AG04450 (cell line): ENCODE measurements around the gene GTF2A2. TPM values are rescaled to one million over a fixed set of nuclear protein-coding genes. Genes with fewer than 3 reads are reported as not detected.

Source experiments
- CTCF ChIA-PET: fragments of 300-600, 350-600 bp; formaldehyde crosslinking; extraction: SDS; loops from one replicate; lab custom pipeline; 2022; ENCODE audit warnings: antibody characterized with exemption, inconsistent platforms; lab: Charles Lee
- POLR2A ChIA-PET: fragments of 350-600 bp; formaldehyde crosslinking; extraction: SDS; loops from one replicate; lab custom pipeline; 2021; ENCODE audit warnings: antibody characterized with exemption, inconsistent platforms; lab: Yijun Ruan, JAX
- DNase-seq: peaks from one replicate; pipeline ENCODE4 v3.0.0-alpha.2; 2011; ENCODE audit warnings: low read depth, low spot score
- H3K27ac ChIP-seq: one replicate; pipeline ENCODE4 v1.5.1; 2012; ENCODE audit warnings: low read depth, low read length, control low read depth
- H3K27me3 ChIP-seq: one replicate; pipeline ENCODE4 v1.6.0; 2012; ENCODE audit warnings: low read length; ENCODE audit not compliant: control insufficient read depth, insufficient read depth
- H3K4me3 ChIP-seq: 2 replicates; pipeline ENCODE4 v1.5.1; 2011; ENCODE audit warnings: mild to moderate bottlenecking, low read depth, low read length, control low read depth
- H3K9me3 ChIP-seq: 2 replicates; pipeline ENCODE4 v1.5.1; 2012; ENCODE audit warnings: low read length; ENCODE audit not compliant: control insufficient read depth, insufficient read depth
- polyA plus RNA-seq: library from polyadenylated mRNA; depleted of rRNA; stranded (reverse); fragments of >200 nt; gene quantifications from 2 replicates; pipeline ENCODE4 v1.2.3, GENCODE V29; 2011; rRNA removed
- TF ChIP-seq, protein P1 (sequence below): IDR thresholded peaks from 2 replicates; pipeline ENCODE4 v1.5.1; 2011; ENCODE audit warnings: low read depth, low read length, control low read depth, inconsistent platforms

The GTF2A2 gene
- polyA plus RNA-seq, 1 experiment: 77.8 TPM

DNA sequence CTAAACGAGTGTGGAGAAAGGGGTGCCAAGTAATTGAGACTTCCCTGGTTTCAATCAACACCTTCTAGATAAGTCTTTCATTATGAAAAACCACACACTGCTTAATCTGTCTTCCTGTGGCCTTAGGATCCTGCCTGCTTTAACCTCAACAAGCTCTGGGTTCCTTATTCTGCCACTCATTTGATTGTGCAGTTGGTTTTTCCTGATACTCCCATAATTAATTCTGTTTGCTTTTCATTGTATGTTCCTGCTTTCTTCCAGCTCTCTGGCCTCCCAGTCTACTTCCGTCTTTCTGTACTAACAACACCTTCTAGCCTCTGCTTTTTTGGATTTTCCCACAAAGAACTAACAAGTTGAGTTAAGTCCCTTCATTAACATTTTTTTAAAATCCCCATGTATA, 66.0 kb downstream of the GTF2A2 start:
- POLR2A ChIA-PET: no interaction called here
- CTCF ChIA-PET: interaction anchor here (0.6 kb wide), 1 partner anchor 921 kb away, joined by 3 read pairs; no protein-coding TSS in a partner anchor

DNA sequence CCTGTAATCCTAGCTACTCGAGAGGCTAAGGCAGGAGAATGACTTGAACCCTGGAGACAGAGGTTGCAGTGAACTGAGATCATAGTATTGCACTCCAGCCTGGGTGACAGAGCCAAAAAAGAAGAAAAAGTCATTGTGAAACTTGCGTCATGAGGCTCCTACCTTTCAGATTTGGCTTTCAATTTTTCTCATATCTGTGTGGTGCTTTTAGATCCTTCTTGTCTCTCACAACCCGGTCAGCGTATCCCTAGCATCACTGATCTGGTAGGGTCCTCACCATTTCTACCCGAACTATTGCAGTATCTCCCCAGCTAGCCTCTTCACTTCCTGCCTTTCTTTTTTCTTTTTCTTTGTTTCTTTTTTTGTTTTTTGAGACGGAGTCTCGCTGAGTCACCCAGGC, 67.3 kb downstream of the GTF2A2 start:
- POLR2A ChIA-PET: no interaction called here

More for the DNA sequence above, 66.0 kb downstream of the GTF2A2 start:
- H3K4me3 ChIP-seq: no peak overlapping the region
- H3K27me3 ChIP-seq: no peaks in the 10 kb centered on the region
- no peak for DNase-seq
- no peaks in the 10 kb centered on the region for H3K9me3 ChIP-seq
- no peak overlapping the region for H3K27ac ChIP-seq
- TF ChIP-seq, protein P1, sequence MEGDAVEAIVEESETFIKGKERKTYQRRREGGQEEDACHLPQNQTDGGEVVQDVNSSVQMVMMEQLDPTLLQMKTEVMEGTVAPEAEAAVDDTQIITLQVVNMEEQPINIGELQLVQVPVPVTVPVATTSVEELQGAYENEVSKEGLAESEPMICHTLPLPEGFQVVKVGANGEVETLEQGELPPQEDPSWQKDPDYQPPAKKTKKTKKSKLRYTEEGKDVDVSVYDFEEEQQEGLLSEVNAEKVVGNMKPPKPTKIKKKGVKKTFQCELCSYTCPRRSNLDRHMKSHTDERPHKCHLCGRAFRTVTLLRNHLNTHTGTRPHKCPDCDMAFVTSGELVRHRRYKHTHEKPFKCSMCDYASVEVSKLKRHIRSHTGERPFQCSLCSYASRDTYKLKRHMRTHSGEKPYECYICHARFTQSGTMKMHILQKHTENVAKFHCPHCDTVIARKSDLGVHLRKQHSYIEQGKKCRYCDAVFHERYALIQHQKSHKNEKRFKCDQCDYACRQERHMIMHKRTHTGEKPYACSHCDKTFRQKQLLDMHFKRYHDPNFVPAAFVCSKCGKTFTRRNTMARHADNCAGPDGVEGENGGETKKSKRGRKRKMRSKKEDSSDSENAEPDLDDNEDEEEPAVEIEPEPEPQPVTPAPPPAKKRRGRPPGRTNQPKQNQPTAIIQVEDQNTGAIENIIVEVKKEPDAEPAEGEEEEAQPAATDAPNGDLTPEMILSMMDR: no peak

More for the DNA sequence above, 67.3 kb downstream of the GTF2A2 start:
- TF ChIP-seq, protein P1: no peak
- Histone ChIP-seq H3K27me3 (no peaks in the 10 kb centered on the region), H3K27ac (no peak overlapping the region), H3K4me3 (no peak overlapping the region), H3K9me3 (no peaks in the 10 kb centered on the region)
- no peak for DNase-seq
- CTCF ChIA-PET: no interaction called here

Other genes starting within 250 kb of the GTF2A2 start
- gene FAM81A, start 219.3 kb downstream of the GTF2A2 start, polyA plus RNA-seq: not detected in 2 replicates
- gene GCNT3, start 45.7 kb downstream of the GTF2A2 start, polyA plus RNA-seq: 0.29 TPM in 1 of 2 replicates, not detected in the other
- 45.4 and 65.9 TPM in 2 replicates for gene BNIP2, start 31.8 kb upstream of the GTF2A2 start, polyA plus RNA-seq